Left renal pelvis (tissue), 4 donors: ENCODE data around the gene DCAF15. TPM values are rescaled to one million over a fixed set of nuclear protein-coding genes. Genes with fewer than 3 reads are reported as not detected.
A peak's percentile ranks its signal among the peaks of the same experiment; 100 is the strongest.
"Not testable (repeated sequence)": the region's sequence is repeated elsewhere in the genome, so short reads cannot be mapped to it uniquely, and the experiment has no call there.

Experiments
- DNase-seq, 4 donors: peaks; one replicate each; pipeline ENCODE4 v3.0.0-alpha.2; 2013; ENCODE audit warnings: low read depth in 4 of 4, low spot score in 3 of 4
- polyA plus RNA-seq, 4 donors: library from polyadenylated mRNA; unstranded; fragments of 120-200 nt; gene quantifications; one replicate each; pipeline ENCODE4 v1.2.1, GENCODE V29; 2013; ENCODE audit not compliant: insufficient read length in 4 of 4

DCAF15 gene
- 10 to 100 TPM; 26.1 to 46.7 (median 28.2) TPM for polyA plus RNA-seq

GRCh38 chr19:13952154-13952930 is at the start of gene DCAF15:
TSS of gene DCAF15 (plus strand) at chr19:13952509. CDS start at chr19:13952513, 4 bp downstream.
- DNase-seq = peak; percentile 98 to 99 (median 98)

GRCh38 chr19:13902993-13903555 is 49.2 kb upstream of the DCAF15 start:
- DNase-seq = no peak

GRCh38 chr19:13905634-13906520 is 46.4 kb upstream of the DCAF15 start, which contains the start of the genes BRME1 and CC2D1A:
TSS of gene BRME1 (minus strand) at chr19:13906117. CDS start at chr19:13904892, 1,225 bp downstream.
TSS of gene CC2D1A (plus strand) at chr19:13906201. CDS start at chr19:13906442, 241 bp downstream.
- DNase-seq = peak; percentile 60 to 80 (median 68)

- no peak for DNase-seq
Measured at GRCh38 chr19:13906521-13906904, 45.8 kb upstream of the DCAF15 start.

GRCh38 chr19:13906910-13907309 is 45.4 kb upstream of the DCAF15 start:
- no peak for DNase-seq

GRCh38 chr19:13908674-13909073 is 43.6 kb upstream of the DCAF15 start:
- DNase-seq = no peak

- DNase-seq = no peak
Measured at GRCh38 chr19:13909430-13909829, 42.9 kb upstream of the DCAF15 start.

- DNase-seq = no peak
Measured at GRCh38 chr19:13913352-13913751, 39.0 kb upstream of the DCAF15 start.

- no peak for DNase-seq
Measured at GRCh38 chr19:13914777-13915176, 37.5 kb upstream of the DCAF15 start.

- DNase-seq = no peak
Measured at GRCh38 chr19:13917888-13918406, 34.4 kb upstream of the DCAF15 start.

- DNase-seq = no peak
Measured at GRCh38 chr19:13918726-13919411, 33.4 kb upstream of the DCAF15 start.

GRCh38 chr19:13920524-13920923 is 31.8 kb upstream of the DCAF15 start:
- no peak for DNase-seq

GRCh38 chr19:13920940-13921747 is 31.2 kb upstream of the DCAF15 start:
- DNase-seq = no peak

GRCh38 chr19:13922118-13922517 is 30.2 kb upstream of the DCAF15 start:
- DNase-seq = not testable (repeated sequence)

GRCh38 chr19:13923194-13923987 is 28.9 kb upstream of the DCAF15 start:
- DNase-seq = no peak

- DNase-seq = no peak
Measured at GRCh38 chr19:13926010-13926409, 26.3 kb upstream of the DCAF15 start.

GRCh38 chr19:13926715-13927114 is 25.6 kb upstream of the DCAF15 start:
- no peak for DNase-seq

- DNase-seq = no peak
Measured at GRCh38 chr19:13929340-13929739, 23.0 kb upstream of the DCAF15 start.

GRCh38 chr19:13929956-13930355 is 22.4 kb upstream of the DCAF15 start:
- DNase-seq = no peak
